Uterus (tissue), 2 donors: Measurements from ENCODE around the gene MBTPS1.

Experiments used
- POLR2A ChIP-seq, 2 donors: fragments of 450-650 bp; IDR thresholded peaks; one replicate each; pipeline ENCODE4 v1.6.1; 2016; ENCODE audit warnings: antibody characterized with exemption in 2 of 2, mild to moderate bottlenecking in 1 of 2, moderate library complexity in 1 of 2
- TF ChIP-seq, protein P1 (sequence below), 4 experiments: fragments of 200-600 bp in 2 of 4; fragments of 450-650 bp in 2 of 4; sonication (generic) in 2 of 4; IDR thresholded peaks; one replicate each; pipeline ENCODE4 v1.5.1; 2016 to 2019; ENCODE audit warnings: antibody characterized with exemption in 4 of 4, mild to moderate bottlenecking in 2 of 4, moderate library complexity in 1 of 4

DNA sequence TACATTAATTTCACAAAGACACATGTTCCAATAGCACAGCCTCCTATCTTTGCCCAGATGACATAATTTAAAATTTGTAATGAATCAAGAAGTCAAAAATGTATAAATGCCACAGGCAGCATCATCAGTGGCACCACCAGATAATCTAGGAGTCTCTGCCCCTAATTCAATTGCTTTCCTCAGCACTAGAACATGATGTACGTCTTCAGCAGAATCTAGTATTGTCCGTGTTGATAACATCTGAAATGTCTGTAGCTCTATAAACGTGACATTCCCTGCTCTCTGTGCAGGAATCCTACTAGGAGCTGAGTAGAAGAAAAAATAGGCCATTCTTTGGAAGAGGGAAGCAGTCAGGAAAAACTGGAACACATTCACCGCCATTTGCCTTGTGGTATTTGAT lies 52.8 kb downstream of the MBTPS1 start:
- TF ChIP-seq, protein P1, sequence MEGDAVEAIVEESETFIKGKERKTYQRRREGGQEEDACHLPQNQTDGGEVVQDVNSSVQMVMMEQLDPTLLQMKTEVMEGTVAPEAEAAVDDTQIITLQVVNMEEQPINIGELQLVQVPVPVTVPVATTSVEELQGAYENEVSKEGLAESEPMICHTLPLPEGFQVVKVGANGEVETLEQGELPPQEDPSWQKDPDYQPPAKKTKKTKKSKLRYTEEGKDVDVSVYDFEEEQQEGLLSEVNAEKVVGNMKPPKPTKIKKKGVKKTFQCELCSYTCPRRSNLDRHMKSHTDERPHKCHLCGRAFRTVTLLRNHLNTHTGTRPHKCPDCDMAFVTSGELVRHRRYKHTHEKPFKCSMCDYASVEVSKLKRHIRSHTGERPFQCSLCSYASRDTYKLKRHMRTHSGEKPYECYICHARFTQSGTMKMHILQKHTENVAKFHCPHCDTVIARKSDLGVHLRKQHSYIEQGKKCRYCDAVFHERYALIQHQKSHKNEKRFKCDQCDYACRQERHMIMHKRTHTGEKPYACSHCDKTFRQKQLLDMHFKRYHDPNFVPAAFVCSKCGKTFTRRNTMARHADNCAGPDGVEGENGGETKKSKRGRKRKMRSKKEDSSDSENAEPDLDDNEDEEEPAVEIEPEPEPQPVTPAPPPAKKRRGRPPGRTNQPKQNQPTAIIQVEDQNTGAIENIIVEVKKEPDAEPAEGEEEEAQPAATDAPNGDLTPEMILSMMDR (IDR thresholded peaks at IDR 0.05), result no peak
- no peak for TF ChIP-seq POLR2A (IDR thresholded peaks at IDR 0.05)
